Measurements from ENCODE around the gene MAGI2. TPM values are rescaled to one million over a fixed set of nuclear protein-coding genes. Genes with fewer than 3 reads are reported as not detected.

The MAGI2 gene
- total RNA-seq, 2 donors from 2014 or later, result 18.3 to 31.8 TPM

DNA sequence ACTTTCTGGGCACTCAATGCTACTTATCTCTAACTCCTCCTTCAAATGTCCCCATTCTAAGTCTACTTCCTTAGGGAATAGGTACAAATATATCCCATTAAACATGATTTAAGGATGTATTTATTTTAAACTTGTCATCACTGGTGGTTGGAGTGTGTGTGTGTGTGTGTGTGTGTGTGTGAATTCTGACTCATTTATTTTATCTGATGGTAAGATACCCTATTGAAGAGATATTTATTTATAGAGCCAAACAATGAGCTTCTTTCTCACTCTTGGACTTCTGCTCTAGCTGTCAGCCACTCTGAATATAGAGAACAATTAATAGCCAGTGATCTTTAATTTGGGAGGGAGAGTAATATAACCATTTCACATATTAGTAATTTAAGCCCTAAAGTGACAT lies 17.8 kb upstream of the MAGI2 start:
- TF ChIP-seq, protein P1, sequence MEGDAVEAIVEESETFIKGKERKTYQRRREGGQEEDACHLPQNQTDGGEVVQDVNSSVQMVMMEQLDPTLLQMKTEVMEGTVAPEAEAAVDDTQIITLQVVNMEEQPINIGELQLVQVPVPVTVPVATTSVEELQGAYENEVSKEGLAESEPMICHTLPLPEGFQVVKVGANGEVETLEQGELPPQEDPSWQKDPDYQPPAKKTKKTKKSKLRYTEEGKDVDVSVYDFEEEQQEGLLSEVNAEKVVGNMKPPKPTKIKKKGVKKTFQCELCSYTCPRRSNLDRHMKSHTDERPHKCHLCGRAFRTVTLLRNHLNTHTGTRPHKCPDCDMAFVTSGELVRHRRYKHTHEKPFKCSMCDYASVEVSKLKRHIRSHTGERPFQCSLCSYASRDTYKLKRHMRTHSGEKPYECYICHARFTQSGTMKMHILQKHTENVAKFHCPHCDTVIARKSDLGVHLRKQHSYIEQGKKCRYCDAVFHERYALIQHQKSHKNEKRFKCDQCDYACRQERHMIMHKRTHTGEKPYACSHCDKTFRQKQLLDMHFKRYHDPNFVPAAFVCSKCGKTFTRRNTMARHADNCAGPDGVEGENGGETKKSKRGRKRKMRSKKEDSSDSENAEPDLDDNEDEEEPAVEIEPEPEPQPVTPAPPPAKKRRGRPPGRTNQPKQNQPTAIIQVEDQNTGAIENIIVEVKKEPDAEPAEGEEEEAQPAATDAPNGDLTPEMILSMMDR (IDR thresholded peaks at IDR 0.05), result no peak
- H3K36me3 ChIP-seq, result no peaks in the 10 kb centered on the region
- no peak overlapping the region for H3K4me3 ChIP-seq
- no peaks in the 10 kb centered on the region for H3K9me3 ChIP-seq
- H3K4me1 ChIP-seq (ENCODE audit: control insufficient read depth in 1 of 2, low read depth in 2 of 2), result no peaks in the 10 kb centered on the region
- no peak for DNase-seq (ENCODE audit: low spot score)
- no peak overlapping the region for H3K27ac ChIP-seq
- no peaks in the 10 kb centered on the region for H3K27me3 ChIP-seq (replicated peaks; ENCODE audit: insufficient read depth)
- ATAC-seq (ENCODE audit: insufficient number of reproducible peaks, low FRiP score, low read depth), result no peak

DNA sequence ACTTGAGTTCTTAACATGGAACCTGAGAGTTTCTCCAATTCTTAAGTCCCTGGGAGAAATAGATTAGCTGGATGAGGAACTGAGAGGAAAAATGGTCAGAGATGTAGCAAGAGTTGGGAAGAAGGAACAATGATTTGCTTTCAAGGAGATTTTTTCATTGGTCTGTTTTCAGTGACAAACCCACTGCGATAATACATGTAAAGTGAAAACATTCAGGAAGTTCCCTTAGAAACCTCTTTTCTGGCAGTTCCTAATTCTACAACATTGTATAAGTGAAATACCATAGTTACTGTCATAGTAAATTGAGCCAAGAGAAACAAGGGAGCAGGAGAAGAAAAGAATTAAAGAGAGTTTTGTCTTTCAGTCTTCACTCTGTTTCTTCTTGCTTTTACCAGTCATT lies 12.1 kb upstream of the MAGI2 start:
- no peak for ATAC-seq (ENCODE audit: insufficient number of reproducible peaks, low FRiP score, low read depth)
- Histone ChIP-seq H3K36me3 (no peaks in the 10 kb centered on the region), H3K9me3 (no peaks in the 10 kb centered on the region), H3K4me3 (no peak overlapping the region), H3K27me3 (replicated peaks; ENCODE audit: insufficient read depth) (no peaks in the 10 kb centered on the region), H3K4me1 (ENCODE audit: control insufficient read depth in 1 of 2, low read depth in 2 of 2) (peaks cover 0 to 1% of the 10 kb centered on the region in 2 donors), H3K27ac (no peak overlapping the region)
- DNase-seq (ENCODE audit: low spot score), result no peak
- TF ChIP-seq, protein P1 (IDR thresholded peaks at IDR 0.05), result no peak

DNA sequence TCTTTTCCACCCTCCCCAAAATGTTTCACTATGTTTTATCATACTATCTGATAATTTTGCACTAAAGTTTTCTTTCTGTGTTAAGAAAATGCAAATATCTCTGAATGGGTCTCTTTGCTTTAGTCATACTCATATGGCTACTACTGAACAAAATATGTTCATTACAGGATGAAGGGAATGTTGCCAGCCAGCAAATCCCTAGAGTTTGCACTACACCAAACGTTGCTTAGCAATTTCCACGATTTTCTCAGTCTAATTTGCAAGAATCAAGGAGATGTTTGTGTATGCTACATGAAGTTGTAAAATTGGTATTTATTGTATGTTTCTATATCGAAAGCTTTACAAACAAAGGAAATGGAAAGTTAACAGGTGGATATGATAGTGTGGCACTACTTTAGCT lies 10.6 kb upstream of the MAGI2 start:
- H3K4me1 ChIP-seq (ENCODE audit: control insufficient read depth in 1 of 2, low read depth in 2 of 2), result peaks cover 4 to 15% of the 10 kb centered on the region in 2 donors
- TF ChIP-seq, protein P1 (IDR thresholded peaks at IDR 0.05), result no peak
- DNase-seq (ENCODE audit: low spot score) (no peak), ATAC-seq (ENCODE audit: insufficient number of reproducible peaks, low FRiP score, low read depth) (no peak)
- H3K27me3 ChIP-seq (replicated peaks; ENCODE audit: insufficient read depth), result no peaks in the 10 kb centered on the region
- no peak overlapping the region for H3K4me3 ChIP-seq
- H3K27ac ChIP-seq, result no peak overlapping the region
- no peaks in the 10 kb centered on the region for H3K9me3 ChIP-seq
- H3K36me3 ChIP-seq, result no peaks in the 10 kb centered on the region

DNA sequence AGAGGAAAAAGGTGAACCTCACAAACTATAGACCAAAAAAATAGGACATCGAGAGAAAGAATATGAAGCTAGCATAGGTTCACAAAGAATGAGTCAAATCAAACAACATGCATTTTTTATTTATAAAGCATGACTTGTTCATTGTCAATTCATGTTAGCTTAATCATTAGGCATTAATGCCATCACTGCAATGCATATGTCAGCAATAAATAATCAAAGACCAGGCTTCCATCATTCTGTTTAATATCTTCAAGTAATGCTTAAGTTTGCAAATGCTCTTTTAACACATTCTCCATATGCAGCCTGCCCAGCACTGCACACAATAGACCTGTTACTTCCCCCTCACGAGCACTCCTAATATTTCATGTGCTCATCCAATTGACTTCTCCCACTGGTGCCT lies 8.9 kb upstream of the MAGI2 start:
- H3K27ac ChIP-seq, result no peak overlapping the region
- TF ChIP-seq, protein P1 (IDR thresholded peaks at IDR 0.05), result no peak
- peaks cover 4 to 30% of the 10 kb centered on the region in 2 donors for H3K4me1 ChIP-seq (ENCODE audit: control insufficient read depth in 1 of 2, low read depth in 2 of 2)
- H3K9me3 ChIP-seq, result no peaks in the 10 kb centered on the region
- no peak overlapping the region for H3K4me3 ChIP-seq
- DNase-seq (ENCODE audit: low spot score), result no peak
- no peaks in the 10 kb centered on the region for H3K36me3 ChIP-seq
- H3K27me3 ChIP-seq (replicated peaks; ENCODE audit: insufficient read depth), result no peaks in the 10 kb centered on the region
- ATAC-seq (ENCODE audit: insufficient number of reproducible peaks, low FRiP score, low read depth), result no peak

DNA sequence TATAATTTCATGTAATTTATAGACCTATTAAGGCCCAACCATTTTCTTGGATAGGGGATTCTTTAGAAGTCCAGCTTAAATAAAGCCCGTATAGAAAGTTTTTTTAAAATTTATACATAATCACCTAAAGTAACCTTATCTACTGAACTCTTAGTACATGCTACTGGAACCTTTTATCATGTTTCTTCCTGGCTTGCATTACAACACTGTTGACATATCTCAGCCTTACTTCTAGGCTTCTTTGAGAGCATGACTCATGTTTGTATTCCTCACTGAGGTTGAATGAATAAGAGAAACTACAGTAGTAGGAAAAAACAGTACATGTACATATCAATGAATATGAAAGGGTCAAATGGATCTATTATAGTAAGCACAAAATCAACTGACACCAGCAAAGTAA lies 8.2 kb upstream of the MAGI2 start:
- Histone ChIP-seq H3K4me1 (ENCODE audit: control insufficient read depth in 1 of 2, low read depth in 2 of 2) (peaks cover 4 to 37% of the 10 kb centered on the region in 2 donors), H3K36me3 (no peaks in the 10 kb centered on the region), H3K4me3 (no peak overlapping the region), H3K9me3 (no peaks in the 10 kb centered on the region), H3K27me3 (replicated peaks; ENCODE audit: insufficient read depth) (no peaks in the 10 kb centered on the region), H3K27ac (peak overlapping the region in 1 of 2 donors; percentile 2)
- DNase-seq (ENCODE audit: low spot score), result no peak
- no peak for ATAC-seq (ENCODE audit: insufficient number of reproducible peaks, low FRiP score, low read depth)
- TF ChIP-seq, protein P1 (IDR thresholded peaks at IDR 0.05), result no peak
